NCI-H2171 treated with DMSO at 0.1 percent for 48 hours (cell line): Measurements from ENCODE around the gene LTB4R2.

ENCODE experiments used
- DNase-seq: peaks from one replicate; lab custom pipeline; 2025; lab: John Stamatoyannopoulos, UW

LTB4R2 gene

GRCh38 chr14:24309538-24310264 is at the start of gene LTB4R2:
Gene LTB4R2, plus strand, starts transcription at chr14:24310140. Its CDS starts 525 bp downstream, at chr14:24310665.
- DNase-seq: no peak

- DNase-seq: no peak
These were observed 49.2 kb upstream of the LTB4R2 start for GRCh38 chr14:24260780-24261157.

GRCh38 chr14:24261256-24261968 is 48.5 kb upstream of the LTB4R2 start:
- DNase-seq: no peak

- DNase-seq: no peak
These were observed 48.0 kb upstream of the LTB4R2 start for GRCh38 chr14:24261969-24262327.

DNA sequence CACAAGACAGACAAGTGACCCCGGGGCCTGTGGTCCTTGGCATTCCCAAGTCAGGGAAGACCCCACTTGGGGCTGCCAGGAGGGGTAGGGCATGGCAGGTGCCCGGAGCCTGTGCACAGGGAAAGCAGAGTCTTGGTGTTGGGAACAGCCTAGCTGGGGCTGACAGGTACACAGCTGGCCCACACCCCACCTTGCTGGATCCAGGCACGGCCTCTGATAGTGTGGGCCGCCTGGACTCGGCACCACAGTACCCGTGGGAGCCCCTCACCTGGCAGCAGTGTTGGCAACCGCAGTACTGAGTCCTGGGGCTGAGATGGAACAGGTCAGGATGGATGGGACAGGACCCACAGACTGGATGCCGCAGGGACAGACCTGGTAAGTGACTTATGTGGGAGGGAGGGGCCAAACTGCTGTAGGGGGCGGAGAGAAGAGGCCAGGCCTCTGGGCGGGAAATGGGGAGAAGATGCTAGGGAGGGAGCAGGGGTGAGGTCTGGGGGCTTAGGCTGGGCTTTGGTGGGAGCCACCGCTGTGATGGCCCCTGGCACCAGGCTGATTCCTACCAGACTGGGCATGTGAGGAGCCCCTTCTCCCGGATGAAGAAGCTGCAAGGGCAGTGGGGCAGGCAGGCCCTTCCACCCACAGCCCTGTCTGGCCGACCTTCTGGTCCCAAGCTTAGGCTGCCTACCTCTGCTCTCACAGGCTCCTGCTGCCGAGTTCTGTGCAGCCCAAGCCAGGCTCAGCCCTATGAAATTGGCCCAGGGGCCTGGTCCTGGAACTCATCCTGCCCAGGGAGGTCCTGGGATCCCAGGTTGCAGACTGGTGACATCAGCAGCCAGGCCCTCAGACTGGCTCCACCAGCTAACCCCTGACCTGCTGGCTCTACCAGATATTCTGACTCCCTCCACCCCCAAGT is 46.9 kb upstream of the LTB4R2 start, which contains the start of gene TGM1:
TGM1 (minus strand) TSS at position 357 of the 913 bp plus-strand sequence. CDS start 825 bp downstream, outside the sequence.
- no peak for DNase-seq

DNA sequence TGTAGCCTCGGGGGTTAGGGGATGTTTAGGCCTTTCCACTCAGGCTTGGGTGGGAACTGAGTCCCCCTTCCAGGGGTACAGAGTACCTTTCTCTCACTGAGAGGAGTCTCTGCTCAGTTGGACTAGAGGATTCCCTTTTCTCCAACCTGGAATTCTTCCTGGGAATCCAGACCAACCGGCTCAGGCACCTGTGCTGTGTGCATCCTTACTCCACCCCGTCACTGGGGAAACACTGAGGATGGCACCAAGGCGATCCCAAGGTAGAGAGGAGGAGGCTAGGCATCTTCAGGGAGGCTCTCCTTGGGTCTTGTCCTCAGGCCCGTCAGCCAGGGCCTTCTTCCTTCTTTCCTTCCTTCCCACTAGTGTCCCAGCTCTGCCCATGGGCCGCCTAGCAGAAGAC is 46.1 kb upstream of the LTB4R2 start:
- no peak for DNase-seq

DNA sequence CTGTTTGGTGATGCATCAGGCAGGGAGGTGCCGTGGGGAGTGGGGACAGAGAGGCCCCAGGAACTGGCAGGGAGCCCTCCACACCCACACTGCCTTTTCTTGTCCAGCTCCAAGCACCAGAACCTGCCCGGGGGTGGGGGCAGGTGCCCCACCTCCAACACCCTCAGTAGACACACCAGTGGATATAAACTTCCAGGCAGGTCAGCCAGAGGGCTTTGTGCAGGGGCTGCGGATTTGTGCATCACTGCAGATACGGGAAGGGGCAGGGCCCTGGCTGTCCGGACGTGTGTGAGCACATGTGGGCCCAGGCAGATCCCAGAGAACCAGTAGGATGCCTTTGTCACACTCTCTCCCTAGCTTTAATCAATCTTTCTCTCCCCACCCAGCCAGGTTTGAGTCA is 45.6 kb upstream of the LTB4R2 start:
- no peak for DNase-seq

GRCh38 chr14:24266344-24267244 is 43.3 kb upstream of the LTB4R2 start:
- no peak for DNase-seq

- no peak for DNase-seq
These were observed 42.4 kb upstream of the LTB4R2 start for GRCh38 chr14:24267516-24267915.

- no peak for DNase-seq
These were observed 41.7 kb upstream of the LTB4R2 start for GRCh38 chr14:24268225-24268624.

DNA sequence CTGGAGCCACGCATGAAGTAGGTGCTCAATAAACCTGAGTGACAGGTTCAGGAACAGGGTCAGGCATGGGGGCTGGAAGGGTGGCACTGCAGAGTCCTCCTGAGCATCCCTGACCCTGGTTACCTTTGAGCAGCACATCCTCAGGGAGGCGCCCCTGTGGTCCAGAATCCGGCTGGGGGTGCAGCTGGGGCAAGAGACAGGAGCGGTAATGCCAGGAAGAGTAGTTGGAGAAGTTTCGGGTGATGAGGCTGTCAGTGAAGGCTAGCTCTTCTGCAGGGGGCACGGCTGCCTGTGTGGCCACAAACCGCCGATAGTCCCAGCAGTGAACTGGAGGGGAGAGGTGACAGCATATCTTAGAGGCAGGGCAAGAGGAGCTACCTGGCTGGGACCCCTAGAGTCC is 40.6 kb upstream of the LTB4R2 start:
- no peak for DNase-seq

DNA sequence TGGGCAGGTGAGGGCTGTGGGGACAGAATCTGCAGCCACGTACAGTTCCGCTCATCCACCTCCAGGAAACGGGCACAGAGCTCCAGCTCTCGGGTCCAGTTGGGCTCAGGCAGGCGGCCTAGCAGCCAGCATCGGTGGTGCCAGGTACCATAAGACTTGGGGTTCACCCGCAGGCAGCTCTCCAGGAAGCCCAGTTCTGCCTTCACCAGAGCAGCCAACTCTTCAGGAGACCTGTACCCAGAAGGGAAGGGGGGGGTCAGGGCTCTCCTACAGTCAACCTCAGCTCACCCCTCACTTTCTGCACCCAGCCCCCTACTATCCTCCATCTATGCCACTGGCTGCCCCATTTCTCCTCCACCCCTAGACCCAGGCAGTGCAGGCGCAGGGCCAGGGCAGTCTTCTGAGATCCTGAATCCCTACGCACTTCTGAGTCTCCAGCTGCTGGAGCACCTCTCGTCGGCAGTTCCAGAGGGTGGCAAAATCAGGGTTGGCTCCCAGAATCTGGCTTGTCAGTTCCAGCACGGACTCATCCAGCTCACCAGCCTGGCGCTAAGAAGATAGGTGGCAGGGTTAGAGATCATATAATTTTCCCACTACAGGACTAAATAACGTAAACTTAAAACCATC is 39.9 kb upstream of the LTB4R2 start:
- DNase-seq: no peak

DNA sequence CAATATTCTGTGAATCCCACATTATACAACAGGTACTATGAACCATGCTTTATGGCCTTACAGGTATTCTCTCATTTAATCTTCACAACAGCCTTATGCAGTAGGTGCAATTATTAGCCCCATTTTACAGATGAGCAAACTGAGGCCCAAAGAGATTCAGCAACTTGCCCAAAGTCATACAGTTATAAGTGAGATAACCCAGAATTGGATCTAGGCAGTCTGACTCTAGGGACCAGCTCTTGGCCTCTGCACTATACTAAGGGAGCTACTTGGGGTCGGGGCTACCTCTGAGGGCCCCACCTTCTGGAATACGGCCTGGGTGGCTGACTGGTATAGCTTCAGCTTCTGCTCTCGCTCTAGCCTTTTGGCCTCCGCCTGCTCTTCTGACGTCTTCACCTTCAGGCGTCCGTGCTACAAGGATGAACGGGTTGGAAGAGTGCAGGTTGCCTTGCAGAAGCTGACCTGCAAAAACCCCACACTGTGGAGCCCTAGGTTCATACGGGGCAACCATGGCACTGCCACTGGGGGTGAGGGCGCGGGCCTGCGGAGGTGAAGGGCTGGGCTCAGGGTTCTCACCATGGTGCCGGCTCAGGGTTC is 39.3 kb upstream of the LTB4R2 start:
- DNase-seq: peak; percentile 57

DNA sequence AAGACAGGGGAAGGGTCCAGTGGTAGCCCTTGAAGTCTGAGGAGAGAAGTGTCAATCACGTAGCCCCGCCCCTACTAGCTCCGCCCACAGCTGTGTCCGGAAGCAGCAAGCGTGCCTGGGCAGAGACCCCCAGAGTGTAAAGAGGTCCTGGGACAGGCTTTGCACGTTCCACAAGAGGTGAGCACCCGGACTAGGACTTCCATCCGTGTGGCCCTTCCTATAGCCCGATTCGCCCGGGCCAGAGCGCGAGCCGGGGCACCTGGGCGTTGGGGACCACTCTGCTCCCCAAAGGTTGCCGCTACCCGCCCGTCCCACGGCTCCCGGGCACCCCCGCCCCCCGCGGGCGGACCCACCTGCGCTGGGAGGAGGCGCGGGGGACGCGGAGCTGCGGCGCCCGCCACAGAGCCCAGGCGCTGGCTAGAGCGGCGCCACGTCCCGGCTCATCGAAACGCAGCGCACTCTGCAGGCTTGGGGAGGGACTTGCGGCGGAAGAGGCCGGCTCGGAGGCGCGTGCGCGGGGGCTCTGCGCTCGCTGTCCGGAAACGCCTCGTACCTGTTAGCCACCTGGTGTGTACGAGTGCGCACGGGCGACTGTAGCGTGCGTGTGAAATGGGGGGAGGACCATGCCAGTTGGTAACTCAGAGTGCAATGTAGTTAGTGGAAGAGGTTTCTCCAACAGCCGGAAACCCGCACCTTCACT is 38.7 kb upstream of the LTB4R2 start, which contains the start of gene RABGGTA:
RABGGTA (minus strand) TSS at position 464 of the 700 bp plus-strand sequence. CDS start 482 bp downstream, outside the sequence.
- DNase-seq: peak; percentile 96

GRCh38 chr14:24271834-24272263 is 38.1 kb upstream of the LTB4R2 start:
- no peak for DNase-seq

GRCh38 chr14:24272467-24272866 is 37.5 kb upstream of the LTB4R2 start:
- DNase-seq: no peak

- DNase-seq: peak; percentile 10
These were observed 36.4 kb upstream of the LTB4R2 start for GRCh38 chr14:24273422-24273998.

DNA sequence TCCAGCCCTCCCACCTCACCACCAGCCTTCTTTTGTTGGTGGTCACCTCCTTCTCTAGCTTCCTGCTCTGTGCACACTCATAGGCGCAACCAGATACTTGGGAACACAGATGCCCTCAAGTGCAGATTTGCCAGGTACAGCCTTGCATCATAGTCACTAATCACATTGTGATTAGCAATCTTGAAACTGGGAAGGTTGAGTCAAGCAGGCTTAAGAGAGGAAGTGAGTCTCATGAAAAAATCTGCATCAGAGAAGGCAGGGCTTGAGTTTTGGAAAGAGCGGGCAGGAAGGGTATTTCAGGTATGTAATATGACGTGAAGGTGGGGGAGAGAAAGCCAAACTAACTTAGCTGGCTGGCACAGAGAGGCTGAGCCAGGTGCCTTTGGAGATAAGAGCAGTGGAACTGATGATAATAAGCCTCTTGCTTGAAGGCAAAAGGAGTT is 35.8 kb upstream of the LTB4R2 start:
- no peak for DNase-seq

- DNase-seq: no peak
These were observed 32.9 kb upstream of the LTB4R2 start for GRCh38 chr14:24277071-24277470.
